ENCODE measurements around the gene RESP18. TPM values are rescaled to one million over a fixed set of nuclear protein-coding genes. Genes with fewer than 3 reads are reported as not detected.
"Not testable (repeated sequence)": the region's sequence is repeated elsewhere in the genome, so short reads cannot be mapped to it uniquely, and the experiment has no call there.

The RESP18 gene
- total RNA-seq, 1 experiment from 2014 or later: not detected

DNA sequence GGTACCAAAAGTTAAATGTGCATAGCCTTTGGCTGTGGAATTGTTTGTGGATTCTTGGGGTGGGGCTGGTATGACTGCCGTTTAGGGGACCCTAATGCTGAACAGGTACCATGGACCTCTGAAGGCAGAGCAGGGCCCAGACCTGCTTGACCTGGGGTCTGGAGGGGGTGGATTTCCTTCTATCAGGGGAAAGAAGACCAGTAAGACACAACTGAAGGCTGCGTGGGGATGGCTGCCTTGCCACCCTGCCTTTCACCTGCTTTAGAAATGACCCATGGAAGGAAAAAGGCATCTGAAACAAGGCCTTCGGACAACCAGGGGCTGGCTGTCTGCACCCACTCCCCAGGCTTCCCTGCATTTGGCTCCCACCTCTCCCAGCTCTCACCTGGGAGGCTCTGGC lies 17.7 kb upstream of the RESP18 start:
- no peak for DNase-seq
- Histone ChIP-seq H3K9me3 (replicated peaks) (no peaks in the 10 kb centered on the region), H3K4me3 (no peak overlapping the region), H3K27ac (no peak overlapping the region), H3K27me3 (no peaks in the 10 kb centered on the region; the same call in none of the 2 replicates), H3K4me1 (peaks cover 4% of the 10 kb centered on the region), H3K36me3 (no peaks in the 10 kb centered on the region)

DNA sequence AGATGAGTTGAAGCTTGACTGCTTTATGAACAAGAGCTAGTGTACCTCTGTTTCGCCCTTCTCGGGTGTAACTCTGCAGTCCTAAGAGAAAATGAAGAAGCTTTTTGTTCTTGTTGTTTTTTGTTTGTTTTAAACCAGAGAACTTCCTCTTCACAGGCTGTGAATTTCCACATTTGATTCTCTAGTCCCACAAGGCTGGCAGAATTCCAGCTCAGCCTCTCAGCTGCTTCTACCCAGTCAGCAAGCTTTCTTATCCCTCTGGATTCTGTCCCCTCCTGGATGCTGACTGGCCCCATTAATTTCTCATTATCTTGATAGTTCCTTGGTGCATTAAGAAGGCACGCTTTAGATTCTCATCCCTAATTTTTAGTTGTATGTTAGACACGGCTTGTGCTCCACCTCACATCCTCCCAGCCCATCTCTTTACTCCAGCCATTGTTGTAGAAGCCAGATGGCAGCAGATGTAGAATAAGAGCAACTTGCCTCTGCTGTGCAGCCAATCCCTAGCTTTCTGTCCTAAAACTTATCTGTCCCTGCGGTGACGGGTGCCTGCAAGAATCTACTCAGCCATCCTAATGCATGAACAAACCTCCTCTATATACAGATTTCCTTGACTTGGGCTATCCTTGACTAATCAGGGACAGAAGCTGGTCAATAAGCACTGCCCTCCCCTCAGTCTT lies 12.3 kb upstream of the RESP18 start:
- peak; percentile 63 to 84 for DNase-seq
- Histone ChIP-seq H3K36me3 (no peaks in the 10 kb centered on the region), H3K9me3 (replicated peaks) (no peaks in the 10 kb centered on the region), H3K4me1 (peaks cover 13% of the 10 kb centered on the region), H3K27me3 (no peaks in the 10 kb centered on the region; the same call in 1 of the 2 replicates), H3K27ac (no peak overlapping the region), H3K4me3 (no peak overlapping the region)

DNA sequence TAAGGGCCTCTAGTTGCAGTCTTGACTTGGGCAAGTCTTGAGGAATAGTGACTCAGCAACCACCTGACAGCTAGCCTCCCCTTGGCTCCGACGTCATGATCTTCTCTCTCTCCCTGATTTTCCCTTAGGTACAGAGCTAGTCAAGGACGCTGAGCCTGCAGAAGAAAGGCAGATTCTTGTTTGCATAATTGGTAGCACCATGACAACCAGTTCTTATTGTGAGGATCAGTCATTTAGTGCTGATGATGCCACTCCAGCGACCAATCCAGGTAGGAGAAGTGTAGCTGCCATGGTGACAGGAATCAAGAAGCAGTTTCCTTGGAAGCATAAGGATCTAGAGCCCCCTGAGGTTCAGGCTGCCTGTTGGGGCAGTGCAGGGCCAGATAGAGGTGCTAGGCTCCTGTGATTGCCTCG lies 2.8 kb upstream of the RESP18 start:
- no peaks in the 10 kb centered on the region for H3K36me3 ChIP-seq
- no peaks in the 10 kb centered on the region; the same call in none of the 2 replicates for H3K27me3 ChIP-seq
- H3K4me1 ChIP-seq: no peaks in the 10 kb centered on the region
- no peaks in the 10 kb centered on the region for H3K9me3 ChIP-seq (replicated peaks)
- H3K27ac ChIP-seq: no peak overlapping the region
- no peak for DNase-seq
- no peak overlapping the region for H3K4me3 ChIP-seq

GRCh38 chr2:219334076-219334475 lies 1.5 kb upstream of the RESP18 start:
- Histone ChIP-seq H3K27me3 (no peaks in the 10 kb centered on the region; the same call in none of the 2 replicates), H3K27ac (no peak overlapping the region), H3K4me1 (no peaks in the 10 kb centered on the region), H3K36me3 (no peaks in the 10 kb centered on the region), H3K9me3 (replicated peaks) (no peaks in the 10 kb centered on the region), H3K4me3 (no peak overlapping the region)
- DNase-seq: no peak

- Histone ChIP-seq H3K4me1 (no peaks in the 10 kb centered on the region), H3K27ac (no peak overlapping the region), H3K27me3 (no peaks in the 10 kb centered on the region; the same call in none of the 2 replicates), H3K4me3 (no peak overlapping the region), H3K36me3 (no peaks in the 10 kb centered on the region), H3K9me3 (replicated peaks) (no peaks in the 10 kb centered on the region)
- no peak for DNase-seq
Measured at GRCh38 chr2:219331560-219332213, 857 bp downstream of the RESP18 start.

- Histone ChIP-seq H3K27ac (no peak overlapping the region), H3K9me3 (replicated peaks) (no peaks in the 10 kb centered on the region), H3K4me3 (no peak overlapping the region), H3K4me1 (no peaks in the 10 kb centered on the region), H3K27me3 (no peaks in the 10 kb centered on the region), H3K36me3 (no peaks in the 10 kb centered on the region)
- no peak for DNase-seq
Measured at GRCh38 chr2:219327719-219328118, 4.8 kb downstream of the RESP18 start.

GRCh38 chr2:219325657-219326315 lies 6.8 kb downstream of the RESP18 start:
- Histone ChIP-seq H3K9me3 (replicated peaks) (no peaks in the 10 kb centered on the region), H3K27ac (no peak overlapping the region), H3K27me3 (no peaks in the 10 kb centered on the region), H3K4me3 (no peak overlapping the region), H3K36me3 (no peaks in the 10 kb centered on the region), H3K4me1 (no peaks in the 10 kb centered on the region)
- no peak for DNase-seq

DNA sequence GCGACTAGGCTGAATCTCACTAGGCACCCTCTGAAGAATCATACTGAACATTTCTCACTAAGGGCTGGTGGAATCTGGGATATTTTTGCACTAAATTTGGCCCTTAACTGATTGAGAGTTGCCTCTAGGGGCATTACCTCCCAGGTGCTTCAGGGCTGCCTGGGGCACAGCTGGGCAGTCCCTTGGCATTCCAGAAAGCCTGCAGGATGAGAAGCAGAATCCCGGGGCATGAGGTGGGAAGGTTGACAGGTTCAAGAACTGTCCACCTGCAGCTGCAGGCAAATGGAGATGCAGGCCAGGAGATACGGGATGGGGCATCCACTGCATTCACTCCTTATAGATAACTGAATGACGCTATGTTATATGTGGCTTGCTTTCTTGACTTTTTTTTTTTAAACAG lies 7.4 kb downstream of the RESP18 start:
- no peaks in the 10 kb centered on the region for H3K9me3 ChIP-seq (replicated peaks)
- H3K4me1 ChIP-seq: no peaks in the 10 kb centered on the region
- no peak overlapping the region for H3K4me3 ChIP-seq
- DNase-seq: no peak
- no peaks in the 10 kb centered on the region for H3K36me3 ChIP-seq
- no peak overlapping the region for H3K27ac ChIP-seq
- no peaks in the 10 kb centered on the region for H3K27me3 ChIP-seq

DNA sequence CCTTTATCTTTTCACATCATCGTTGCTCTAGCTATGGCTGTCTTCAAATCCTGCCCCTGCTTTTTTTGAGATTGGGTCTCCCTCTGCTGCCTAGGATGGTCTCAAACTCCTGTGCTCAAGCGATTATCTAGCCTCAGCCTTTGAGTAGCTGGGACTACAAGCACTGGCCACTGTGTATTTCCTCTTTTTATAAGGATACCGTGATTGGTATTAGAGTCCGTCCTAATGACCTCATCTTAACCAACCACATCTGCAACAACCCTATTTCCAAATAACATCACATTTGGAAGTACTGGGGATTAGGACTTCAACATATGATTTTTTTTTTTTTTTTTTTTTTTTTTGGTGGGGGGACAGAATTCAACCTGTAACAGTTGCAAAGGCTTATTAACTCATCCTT lies 9.1 kb downstream of the RESP18 start:
- Histone ChIP-seq H3K36me3 (no peaks in the 10 kb centered on the region), H3K27ac (no peak overlapping the region), H3K9me3 (replicated peaks) (no peaks in the 10 kb centered on the region), H3K4me1 (no peaks in the 10 kb centered on the region), H3K4me3 (no peak overlapping the region), H3K27me3 (no peaks in the 10 kb centered on the region)
- no peak for DNase-seq

DNA sequence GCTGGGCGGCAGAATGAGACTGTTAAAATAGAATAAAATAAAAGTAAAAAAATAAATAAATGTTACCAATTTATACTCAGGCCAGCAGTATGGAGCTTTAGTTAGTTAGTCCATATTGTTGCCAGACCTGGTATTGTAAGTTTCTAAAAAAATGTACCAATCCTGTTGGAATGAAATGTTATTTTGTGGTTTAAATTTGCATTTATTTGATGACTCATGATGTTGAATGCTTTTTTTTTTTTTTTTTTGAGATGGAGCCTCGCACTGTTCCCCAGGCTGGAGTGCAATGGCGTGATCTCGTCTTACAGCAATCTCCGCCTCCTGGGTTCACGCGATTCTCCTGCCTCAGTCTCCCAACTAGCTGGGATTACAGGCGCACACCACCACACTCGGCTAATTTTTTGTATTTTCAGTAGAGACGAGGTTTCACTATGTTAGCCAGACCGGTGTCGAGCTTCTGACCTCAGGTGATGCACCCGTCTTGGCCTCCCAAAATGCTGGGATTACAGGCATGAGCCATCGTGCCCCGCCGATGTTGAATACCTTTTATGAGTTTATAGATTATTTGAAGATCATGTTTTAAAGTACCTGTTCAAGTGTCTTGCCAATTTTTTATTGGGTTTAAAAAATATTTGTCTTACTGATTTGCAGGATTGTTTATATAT lies 17.6 kb downstream of the RESP18 start:
- H3K9me3 ChIP-seq (replicated peaks): no peaks in the 10 kb centered on the region
- no peaks in the 10 kb centered on the region for H3K36me3 ChIP-seq
- no peak overlapping the region for H3K27ac ChIP-seq
- no peaks in the 10 kb centered on the region for H3K27me3 ChIP-seq
- no peak for DNase-seq
- H3K4me1 ChIP-seq: no peaks in the 10 kb centered on the region
- H3K4me3 ChIP-seq: no peak overlapping the region

DNA sequence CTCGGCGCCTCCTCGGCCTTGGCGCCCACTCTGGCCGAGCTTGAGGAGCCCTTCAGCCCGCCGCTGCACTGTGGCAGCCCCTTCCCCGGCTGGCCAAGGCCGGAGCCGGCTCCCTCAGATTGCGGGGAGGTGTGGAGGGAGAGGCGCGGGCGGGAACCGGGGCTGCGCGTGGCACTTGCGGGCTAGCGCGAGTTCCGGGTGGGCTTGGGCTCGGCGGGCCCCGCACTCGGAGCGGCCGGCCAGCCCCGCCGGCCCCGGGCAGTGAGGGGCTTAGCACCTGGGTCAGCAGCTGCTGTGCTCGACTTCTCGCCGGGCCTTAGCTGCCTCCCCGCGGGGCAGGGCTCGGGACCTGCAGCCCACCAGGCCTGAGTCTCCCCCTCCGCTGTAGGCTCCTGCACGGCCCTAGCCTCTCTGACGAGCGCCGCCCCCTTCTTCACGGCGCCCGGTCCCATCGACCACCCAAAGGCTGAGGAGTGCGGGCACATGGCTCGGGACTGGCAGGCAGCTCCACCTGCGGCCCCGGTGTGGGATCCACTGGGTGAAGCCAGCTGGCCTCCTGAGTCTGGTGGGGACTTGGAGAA lies 19.8 kb downstream of the RESP18 start:
- H3K27me3 ChIP-seq; H3K4me1 ChIP-seq; H3K9me3 ChIP-seq (replicated peaks); H3K27ac ChIP-seq; H3K4me3 ChIP-seq; H3K36me3 ChIP-seq; DNase-seq: not testable (repeated sequence)

- H3K4me3 ChIP-seq: no peak within 1 kb of the TSS
- no peaks in the 10 kb centered on the region for H3K9me3 ChIP-seq (replicated peaks)
- H3K36me3 ChIP-seq: no peaks in the 10 kb centered on the region
- H3K4me1 ChIP-seq: no peaks in the 10 kb centered on the region
- H3K27me3 ChIP-seq: no peaks in the 10 kb centered on the region
- no peak for DNase-seq
- H3K27ac ChIP-seq: no peak within 1 kb of the TSS
Measured at GRCh38 chr2:219309278-219309677, 23.3 kb downstream of the RESP18 start, which contains the start of gene PTPRN. Gene PTPRN (minus strand): TSS chr2:219309401. CDS start chr2:219309332, 69 bp downstream.

DNA sequence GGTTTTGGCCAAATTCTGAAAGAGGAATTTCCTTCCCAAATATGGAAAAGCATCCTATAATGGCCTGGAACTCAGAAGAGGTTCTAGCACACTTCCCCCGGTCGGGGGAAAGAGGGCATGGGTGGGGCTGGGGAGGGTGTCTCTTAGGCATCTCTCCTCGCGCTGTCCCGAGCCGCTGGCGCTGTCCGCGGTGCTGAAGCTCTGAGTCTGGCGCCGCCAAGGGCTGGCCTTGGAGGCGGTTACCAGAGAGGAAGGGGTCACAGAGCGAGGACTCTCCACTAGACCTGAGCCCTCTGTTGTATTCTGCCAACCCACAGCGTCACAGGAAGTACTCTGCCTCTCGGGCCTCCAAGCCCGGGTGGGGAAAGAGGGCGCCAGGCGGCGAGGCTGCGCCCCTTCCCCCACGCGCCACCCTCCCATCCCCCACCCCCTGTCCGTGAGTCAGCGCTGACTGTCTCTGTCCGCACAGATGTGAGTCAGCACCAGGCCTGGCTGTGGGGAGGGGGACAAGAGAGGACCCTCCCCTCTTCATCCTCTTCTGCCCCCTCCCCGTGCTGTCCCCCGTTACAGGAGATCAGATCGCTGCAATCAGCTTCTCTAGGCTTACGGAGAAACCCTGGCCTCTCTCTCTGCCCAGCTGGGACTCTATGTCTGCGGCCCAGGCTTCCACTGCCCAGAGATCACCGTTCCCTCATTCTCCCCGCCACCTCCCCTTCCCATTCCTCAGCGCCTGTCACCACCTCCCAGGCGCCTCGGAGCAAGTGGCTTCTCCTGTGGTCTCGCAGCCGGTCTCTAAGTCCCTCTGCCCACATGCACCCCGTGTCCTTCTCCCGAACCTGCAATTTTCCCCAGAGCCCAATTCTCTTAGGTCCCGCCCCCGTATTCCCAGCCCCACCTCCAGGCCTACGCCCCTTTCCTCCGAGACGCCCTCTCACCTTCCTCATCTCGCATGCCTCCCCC lies 24.1 kb downstream of the RESP18 start:
- no peak overlapping the region for H3K27ac ChIP-seq
- no peak overlapping the region for H3K4me3 ChIP-seq
- DNase-seq: peak; percentile 63 to 73

DNA sequence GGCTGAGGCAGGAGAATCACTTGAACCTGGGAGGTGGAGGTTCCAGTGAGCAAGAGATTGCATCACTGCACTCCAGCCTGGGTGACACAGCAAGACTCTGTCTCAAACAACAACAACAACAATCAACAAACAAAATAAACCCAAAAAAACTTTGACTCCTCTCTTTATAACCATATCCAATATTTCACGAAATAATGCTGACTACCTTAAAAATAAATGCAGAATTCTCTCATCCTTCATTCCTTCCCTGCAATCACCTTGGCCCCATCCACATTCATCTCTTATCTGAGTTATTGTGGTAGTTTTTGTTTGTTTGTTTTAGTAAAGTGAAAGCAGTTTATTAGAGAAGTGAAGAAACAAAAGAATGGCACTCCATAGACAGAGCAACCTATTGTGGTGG lies 26.5 kb downstream of the RESP18 start:
- H3K36me3 ChIP-seq: no peaks in the 10 kb centered on the region
- H3K4me3 ChIP-seq: no peak overlapping the region
- H3K27me3 ChIP-seq: peaks cover 5% of the 10 kb centered on the region; the same call in 1 of the 2 replicates
- H3K27ac ChIP-seq: no peak overlapping the region
- DNase-seq: no peak
- no peaks in the 10 kb centered on the region for H3K4me1 ChIP-seq
- H3K9me3 ChIP-seq (replicated peaks): no peaks in the 10 kb centered on the region

More for the DNA sequence above, 24.1 kb downstream of the RESP18 start:
- Histone ChIP-seq H3K4me1 (no peaks in the 10 kb centered on the region), H3K27me3 (no peaks in the 10 kb centered on the region), H3K9me3 (replicated peaks) (no peaks in the 10 kb centered on the region), H3K36me3 (no peaks in the 10 kb centered on the region)
